HFFc6 (cell line): Measurements from ENCODE around the gene CDK5R1. TPM values are rescaled to one million over a fixed set of nuclear protein-coding genes. Genes with fewer than 3 reads are reported as not detected.
"Not testable (repeated sequence)": the region's sequence is repeated elsewhere in the genome, so short reads cannot be mapped to it uniquely, and the experiment has no call there.

Source experiments
- DNase-seq: peaks from one replicate; pipeline ENCODE4 v3.0.0-alpha.2; 2018
- H3K27ac Mint-ChIP-seq: 2 replicates; pipeline ENCODE4 v1.8.0; 2020; ENCODE audit warnings: mild to moderate bottlenecking, mixed read lengths
- H3K27me3 Mint-ChIP-seq: 2 replicates; pipeline ENCODE4 v1.8.0; 2021; ENCODE audit warnings: mild to moderate bottlenecking, moderate library complexity, mixed read lengths; ENCODE audit not compliant: insufficient read depth
- H3K36me3 Mint-ChIP-seq: 2 replicates; pipeline ENCODE4 v1.8.0; 2021; ENCODE audit warnings: low read depth, mixed read lengths
- H3K4me1 Mint-ChIP-seq: 2 replicates; pipeline ENCODE4 v1.8.0; 2020; ENCODE audit warnings: low read depth, mixed read lengths
- H3K4me3 Mint-ChIP-seq: 2 replicates; pipeline ENCODE4 v1.8.0; 2020; ENCODE audit warnings: mild to moderate bottlenecking, moderate library complexity, mixed read lengths
- H3K9me3 Mint-ChIP-seq: 2 replicates; pipeline ENCODE4 v1.8.0; 2020; ENCODE audit warnings: mild to moderate bottlenecking, mixed read lengths
- total RNA-seq, 6 experiments: library from RNA; stranded (reverse); fragmentation: NEBNext Ultra II Directional; extraction: Animal tissue kit (Norgen Biotek cat#: 25700); gene quantifications; 2 replicates in 1 of 6; 3 replicates in 5 of 6; pipeline ENCODE4 v1.2.3, GENCODE V29; 2021
- TF ChIP-seq, protein P1 (sequence below): fragments of 200-600 bp; sonication (generic); IDR thresholded peaks from 2 replicates; pipeline ENCODE4 v1.5.0; 2021; ENCODE audit warnings: antibody characterized with exemption, mild to moderate bottlenecking

The CDK5R1 gene
- total RNA-seq, 6 experiments from 2014 or later, result 1.00 to 1.9 (median 1.3) TPM

GRCh38 chr17:32523827-32524552 lies 37.2 kb downstream of the CDK5R1 start:
- TF ChIP-seq, protein P1, sequence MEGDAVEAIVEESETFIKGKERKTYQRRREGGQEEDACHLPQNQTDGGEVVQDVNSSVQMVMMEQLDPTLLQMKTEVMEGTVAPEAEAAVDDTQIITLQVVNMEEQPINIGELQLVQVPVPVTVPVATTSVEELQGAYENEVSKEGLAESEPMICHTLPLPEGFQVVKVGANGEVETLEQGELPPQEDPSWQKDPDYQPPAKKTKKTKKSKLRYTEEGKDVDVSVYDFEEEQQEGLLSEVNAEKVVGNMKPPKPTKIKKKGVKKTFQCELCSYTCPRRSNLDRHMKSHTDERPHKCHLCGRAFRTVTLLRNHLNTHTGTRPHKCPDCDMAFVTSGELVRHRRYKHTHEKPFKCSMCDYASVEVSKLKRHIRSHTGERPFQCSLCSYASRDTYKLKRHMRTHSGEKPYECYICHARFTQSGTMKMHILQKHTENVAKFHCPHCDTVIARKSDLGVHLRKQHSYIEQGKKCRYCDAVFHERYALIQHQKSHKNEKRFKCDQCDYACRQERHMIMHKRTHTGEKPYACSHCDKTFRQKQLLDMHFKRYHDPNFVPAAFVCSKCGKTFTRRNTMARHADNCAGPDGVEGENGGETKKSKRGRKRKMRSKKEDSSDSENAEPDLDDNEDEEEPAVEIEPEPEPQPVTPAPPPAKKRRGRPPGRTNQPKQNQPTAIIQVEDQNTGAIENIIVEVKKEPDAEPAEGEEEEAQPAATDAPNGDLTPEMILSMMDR, result no peak
- Mint-ChIP-seq H3K27ac (no peak overlapping the region), H3K9me3 (no peaks in the 10 kb centered on the region), H3K4me3 (no peak overlapping the region), H3K27me3 (peaks cover 18% of the 10 kb centered on the region; the same call in 1 of the 2 replicates), H3K36me3 (no peaks in the 10 kb centered on the region), H3K4me1 (peaks cover 33% of the 10 kb centered on the region)
- DNase-seq, result no peak

GRCh38 chr17:32524553-32524880 lies 37.7 kb downstream of the CDK5R1 start:
- DNase-seq, H3K4me3 Mint-ChIP-seq, H3K36me3 Mint-ChIP-seq, H3K27ac Mint-ChIP-seq, H3K9me3 Mint-ChIP-seq: not testable (repeated sequence)
- peaks cover 18% of the 10 kb centered on the region; the same call in 1 of the 2 replicates for H3K27me3 Mint-ChIP-seq
- H3K4me1 Mint-ChIP-seq, result peaks cover 31% of the 10 kb centered on the region

DNA sequence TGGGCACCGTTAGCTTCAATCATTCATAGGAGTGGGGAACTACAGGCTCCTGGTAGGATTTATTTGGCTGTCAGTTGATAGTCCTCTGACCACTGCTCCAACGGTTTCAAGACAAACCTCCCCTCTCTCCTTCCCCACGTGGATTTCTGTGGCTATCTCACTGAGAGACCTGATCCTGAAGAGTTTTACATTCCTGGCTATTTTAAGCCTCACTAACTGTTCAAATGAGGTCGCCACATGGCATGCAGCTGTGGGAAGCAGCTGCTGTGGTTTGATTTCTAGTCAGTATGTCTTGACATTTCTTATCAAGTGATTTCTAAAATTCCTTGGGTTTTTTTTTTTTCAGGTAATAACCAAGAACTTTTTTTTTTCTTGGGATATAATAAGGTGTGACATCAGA lies 38.3 kb downstream of the CDK5R1 start:
- TF ChIP-seq, protein P1, result no peak
- no peak overlapping the region for H3K27ac Mint-ChIP-seq
- peaks cover 25% of the 10 kb centered on the region for H3K4me1 Mint-ChIP-seq
- peaks cover 18% of the 10 kb centered on the region for H3K27me3 Mint-ChIP-seq
- DNase-seq, result peak; percentile 37
- H3K9me3 Mint-ChIP-seq, result no peaks in the 10 kb centered on the region
- H3K4me3 Mint-ChIP-seq, result no peak overlapping the region
- no peaks in the 10 kb centered on the region for H3K36me3 Mint-ChIP-seq

DNA sequence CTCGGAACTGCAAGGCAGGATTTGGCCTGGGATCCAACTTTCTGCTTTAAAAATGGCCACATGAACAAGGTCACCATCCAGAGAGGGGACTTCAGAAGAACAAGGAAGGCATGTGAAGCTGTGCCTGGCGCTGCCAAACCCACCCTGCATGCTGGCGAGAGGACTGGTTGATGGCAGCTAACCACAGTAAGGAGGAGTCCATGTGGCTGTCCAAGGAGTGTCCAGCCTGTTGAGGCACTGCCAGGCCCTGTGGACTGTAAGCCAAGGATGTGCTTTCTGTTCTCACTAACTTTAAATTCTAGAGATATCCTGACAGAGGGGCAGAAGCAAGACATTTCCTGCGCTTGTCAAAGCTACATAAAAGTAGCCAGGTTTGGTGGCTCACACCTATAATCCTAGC lies 40.4 kb downstream of the CDK5R1 start:
- Mint-ChIP-seq H3K27me3 (peaks cover 16% of the 10 kb centered on the region), H3K4me3 (no peak overlapping the region), H3K36me3 (no peaks in the 10 kb centered on the region), H3K9me3 (no peaks in the 10 kb centered on the region), H3K4me1 (peaks cover 20% of the 10 kb centered on the region), H3K27ac (no peak overlapping the region)
- TF ChIP-seq, protein P1, result no peak
- DNase-seq, result no peak

DNA sequence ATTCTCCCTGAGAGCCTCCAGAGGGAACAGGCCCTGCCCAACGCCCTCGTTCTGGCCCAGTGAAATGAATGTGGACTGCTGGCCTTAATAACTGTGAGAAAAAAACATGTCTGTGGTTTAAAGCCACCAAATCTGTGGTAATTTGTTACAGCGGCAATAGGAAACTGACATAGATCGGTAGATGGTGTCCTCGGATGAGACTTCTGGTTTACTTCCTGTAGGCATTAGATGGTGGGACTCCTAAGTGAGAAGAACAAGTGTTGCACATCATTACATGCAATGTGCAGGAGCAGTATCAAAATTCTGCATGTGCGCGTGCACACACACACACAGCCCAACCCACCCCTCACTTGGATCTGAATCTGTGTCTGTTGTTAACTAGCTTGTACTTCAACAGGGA lies 42.0 kb downstream of the CDK5R1 start:
- H3K4me1 Mint-ChIP-seq, result peaks cover 20% of the 10 kb centered on the region
- TF ChIP-seq, protein P1, result no peak
- no peak overlapping the region for H3K27ac Mint-ChIP-seq
- H3K36me3 Mint-ChIP-seq, result no peaks in the 10 kb centered on the region
- peaks cover 18% of the 10 kb centered on the region for H3K27me3 Mint-ChIP-seq
- no peaks in the 10 kb centered on the region for H3K9me3 Mint-ChIP-seq
- DNase-seq, result no peak
- H3K4me3 Mint-ChIP-seq, result no peak overlapping the region

DNA sequence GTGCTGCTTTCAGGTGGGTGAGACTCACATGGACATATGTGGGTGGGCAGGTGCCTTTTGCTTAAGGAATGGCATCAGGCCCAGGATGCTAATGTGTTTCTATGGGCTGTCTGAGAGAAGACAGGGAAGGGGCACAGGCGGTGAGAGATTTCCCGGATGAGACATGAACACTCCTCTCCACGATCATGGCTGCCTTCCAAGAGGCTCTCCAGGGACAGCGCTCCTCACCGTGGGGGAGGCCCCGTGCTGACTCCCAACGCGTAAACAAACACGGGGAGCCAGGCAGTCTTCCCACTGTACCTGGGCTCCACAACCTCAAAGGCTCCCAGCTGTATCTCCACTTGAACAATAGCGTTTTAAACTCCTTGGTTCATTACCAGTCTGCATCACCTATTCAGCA lies 42.8 kb downstream of the CDK5R1 start:
- Mint-ChIP-seq H3K27ac (no peak overlapping the region), H3K4me1 (peaks cover 20% of the 10 kb centered on the region), H3K36me3 (no peaks in the 10 kb centered on the region), H3K27me3 (peaks cover 18% of the 10 kb centered on the region), H3K9me3 (no peaks in the 10 kb centered on the region), H3K4me3 (no peak overlapping the region)
- no peak for DNase-seq
- TF ChIP-seq, protein P1, result no peak
